SK-N-SH (cell line): ENCODE data around the gene THADA. TPM values are rescaled to one million over a fixed set of nuclear protein-coding genes. Genes with fewer than 3 reads are reported as not detected.
"Not testable (repeated sequence)": the region's sequence is repeated elsewhere in the genome, so short reads cannot be mapped to it uniquely, and the experiment has no call there.

ENCODE experiments used
- CTCF ChIA-PET: fragments of 300-600, 350-600 bp; formaldehyde crosslinking; extraction: SDS; loops from one replicate; lab custom pipeline; 2021; lab: Yijun Ruan, JAX
- POLR2A ChIA-PET: fragments of 350-600 bp; sonication (Branson Sonifier 250); formaldehyde crosslinking; extraction: SDS; loops from one replicate; lab custom pipeline; 2020; ENCODE audit warnings: antibody characterized with exemption, inconsistent platforms; lab: Yijun Ruan, JAX
- DNase-seq: peaks from one replicate; pipeline ENCODE4 v3.0.0; 2012
- H2AFZ ChIP-seq: fragments of 200-600 bp; sonication (generic); 2 replicates; pipeline ENCODE4 v1.8.1; 2016; ENCODE audit warnings: antibody characterized with exemption, mild to moderate bottlenecking, low read depth
- H3F3A ChIP-seq: fragments of 200-600 bp; sonication (generic); replicated peaks from 2 replicates; pipeline ENCODE3; 2016; ENCODE audit warnings: antibody characterized with exemption, mild to moderate bottlenecking; ENCODE audit not compliant: insufficient read depth
- H3K27ac ChIP-seq, 2 experiments: fragments of 200-500 bp in 1 of 2; fragments of 200-600 bp in 1 of 2; sonication (Bioruptor generic) in 1 of 2; sonication (generic), shearing (Covaris generic) in 1 of 2; 2 replicates each; pipeline versions ENCODE4 v1.5.1 to v1.6.1; 2014 to 2016; ENCODE audit warnings: low read depth in 2 of 2, inconsistent platforms in 1 of 2, low read length in 1 of 2, mild to moderate bottlenecking in 1 of 2, mixed read lengths in 1 of 2
- H3K27me3 ChIP-seq: fragments of 200-600 bp; sonication (generic), shearing (Covaris generic); 2 replicates; pipeline ENCODE4 v1.6.1; 2016; ENCODE audit warnings: mixed run types; ENCODE audit not compliant: insufficient read depth
- H3K36me3 ChIP-seq, 2 experiments: fragments of 200-500 bp in 1 of 2; fragments of 200-600 bp in 1 of 2; sonication (Bioruptor generic) in 1 of 2; sonication (generic) in 1 of 2; replicated peaks in 1 of 2; 2 replicates each; pipeline versions ENCODE3 to v1.5.1; 2014 to 2016; ENCODE audit warnings: low read length in 1 of 2, mild to moderate bottlenecking in 1 of 2; ENCODE audit not compliant: insufficient read depth in 2 of 2, control insufficient read depth in 1 of 2
- H3K4me1 ChIP-seq, 2 experiments: fragments of 200-500 bp in 1 of 2; fragments of 200-600 bp in 1 of 2; sonication (Bioruptor generic) in 1 of 2; sonication (generic), shearing (Covaris generic) in 1 of 2; 2 replicates each; pipeline versions ENCODE4 v1.5.1 to v1.6.1; 2014 to 2016; ENCODE audit warnings: low read depth in 1 of 2, low read length in 1 of 2, mixed run types in 1 of 2; ENCODE audit not compliant: insufficient read depth in 2 of 2, control insufficient read depth in 1 of 2
- H3K4me2 ChIP-seq: fragments of 200-600 bp; sonication (generic), shearing (Covaris generic); 2 replicates; pipeline ENCODE4 v1.6.1; 2017; ENCODE audit warnings: mixed run types
- H3K4me3 ChIP-seq, 2 experiments: fragments of 200-500 bp in 1 of 2; fragments of 200-600 bp in 1 of 2; sonication (Bioruptor generic) in 1 of 2; sonication (generic), shearing (Covaris generic) in 1 of 2; 2 replicates each; pipeline versions ENCODE4 v1.5.1 to v1.8.1; 2014 to 2016; ENCODE audit warnings: low read depth in 2 of 2, inconsistent platforms in 1 of 2, low read length in 1 of 2, mild to moderate bottlenecking in 1 of 2, mixed read lengths in 1 of 2, moderate library complexity in 1 of 2
- H3K79me2 ChIP-seq: fragments of 200-600 bp; sonication (generic); 2 replicates; pipeline ENCODE4 v1.8.1; 2017; ENCODE audit warnings: mild to moderate bottlenecking; ENCODE audit not compliant: insufficient read depth
- H3K9ac ChIP-seq: fragments of 200-600 bp; sonication (generic); 2 replicates; pipeline ENCODE4 v1.6.1; 2017; ENCODE audit warnings: mixed run types
- H3K9me2 ChIP-seq: fragments of 200-600 bp; sonication (generic); 2 replicates; pipeline ENCODE4 v1.6.1; 2017; ENCODE audit warnings: mixed run types
- H3K9me3 ChIP-seq: fragments of 200-600 bp; sonication (generic); 2 replicates; pipeline ENCODE4 v1.6.1; 2017; ENCODE audit warnings: mixed run types, mild to moderate bottlenecking, moderate library complexity
- H4K20me1 ChIP-seq: fragments of 200-600 bp; sonication (generic); 2 replicates; pipeline ENCODE4 v1.6.1; 2017; ENCODE audit warnings: mild to moderate bottlenecking, mixed run types; ENCODE audit not compliant: insufficient read depth
- ELF1 ChIP-seq: IDR thresholded peaks from 2 replicates; pipeline ENCODE4 v1.4.0; 2012
- GABPA ChIP-seq: IDR thresholded peaks from 2 replicates; pipeline ENCODE4 v1.4.0; 2012; ENCODE audit warnings: low read depth, mild to moderate bottlenecking
- IRF3 ChIP-seq: fragments of 150-350 bp; IDR thresholded peaks from 2 replicates; pipeline ENCODE4 v1.6.1; 2016; ENCODE audit warnings: mild to moderate bottlenecking, low read depth, low read length
- JUND ChIP-seq: IDR thresholded peaks from 2 replicates; pipeline ENCODE4 v1.4.0; 2012
- MAX ChIP-seq: IDR thresholded peaks from 2 replicates; pipeline ENCODE4 v1.4.0; 2012; ENCODE audit warnings: low read depth
- MEF2A ChIP-seq: IDR thresholded peaks from 2 replicates; pipeline ENCODE4 v1.4.0; 2012; ENCODE audit warnings: low read depth, borderline replicate concordance
- NFIC ChIP-seq: IDR thresholded peaks from 2 replicates; pipeline ENCODE4 v1.4.0; 2012; ENCODE audit warnings: borderline replicate concordance
- POLR2AphosphoS5 ChIP-seq: IDR thresholded peaks from 2 replicates; pipeline ENCODE4 v1.6.1; 2012; ENCODE audit warnings: low read depth, low read length
- RCOR1 ChIP-seq: fragments of 150-350 bp; IDR thresholded peaks from 2 replicates; pipeline ENCODE4 v1.6.1; 2017; ENCODE audit warnings: antibody characterized with exemption, low read length
- REST ChIP-seq: IDR thresholded peaks from 2 replicates; pipeline ENCODE4 v1.6.1; 2012; ENCODE audit warnings: mild to moderate bottlenecking, low read depth, low read length, moderate library complexity
- RFX5 ChIP-seq: IDR thresholded peaks from 2 replicates; pipeline ENCODE4 v1.6.1; 2012; ENCODE audit warnings: mild to moderate bottlenecking, improper control_type of control experiment, low read length
- SIN3A ChIP-seq: IDR thresholded peaks from 2 replicates; pipeline ENCODE4 v1.6.1; 2012; ENCODE audit warnings: low read depth, mild to moderate bottlenecking, low read length, moderate library complexity, borderline replicate concordance
- WGBS: methylation state at CpG from one replicate; pipeline ENCODE4 v1.1.6; 2017; ENCODE audit warnings: low lambda C conversion rate; 5-methylcytosine and 5-hydroxymethylcytosine counted together
- polyA plus RNA-seq, 3 experiments: library from polyadenylated mRNA; depleted of rRNA; stranded (reverse); fragments of >200 nt; gene quantifications; 2 replicates each; pipeline ENCODE4 v1.2.3, GENCODE V29; 2012

THADA gene
- polyA plus RNA-seq, 1 of the 3 experiments (the other 2 are of a cell fraction) = 25.6 TPM

GRCh38 chr2:43190311-43191052 is 405.4 kb downstream of the THADA start:
- POLR2A ChIA-PET = interaction anchor here (0.6 to 1.0 kb wide), 4 partner anchors 15 to 1336 kb away, joined by 3 to 6 read pairs (median 4); no protein-coding TSS in a partner anchor
- H3K4me3 ChIP-seq = no peak overlapping the region
- no peaks in the 10 kb centered on the region for H4K20me1 ChIP-seq
- TF ChIP-seq SIN3A = no peak
- TF ChIP-seq NFIC = no peak
- no peak for TF ChIP-seq RFX5
- no peak for TF ChIP-seq MAX
- no peak for TF ChIP-seq REST
- no peak for TF ChIP-seq MEF2A
- no peak for TF ChIP-seq GABPA
- no peak for TF ChIP-seq JUND
- no peak for TF ChIP-seq IRF3
- no peak for TF ChIP-seq POLR2AphosphoS5
- no peak for TF ChIP-seq ELF1
- no peak for TF ChIP-seq RCOR1
- DNase-seq = no peak
- H3K79me2 ChIP-seq = no peaks in the 10 kb centered on the region
- no peaks in the 10 kb centered on the region for H3K36me3 ChIP-seq
- peaks cover 0 to 14% of the 10 kb centered on the region in 2 experiments; a peak in 1 of 4 replicates for H3K4me1 ChIP-seq
- H3K4me2 ChIP-seq = no peak overlapping the region
- CTCF ChIA-PET = interaction anchor here (0.7 to 2.5 kb wide), 2 partner anchors 19 to 21 kb away, joined by 3 to 7 read pairs; no protein-coding TSS in a partner anchor
- no peaks in the 10 kb centered on the region for H3F3A ChIP-seq
- 85% methylated on average over 9 of the region's 10 CpGs for WGBS
- no peaks in the 10 kb centered on the region for H3K27me3 ChIP-seq
- H3K9ac ChIP-seq = no peak overlapping the region
- no peaks in the 10 kb centered on the region for H3K9me2 ChIP-seq
- H3K27ac ChIP-seq = no peak overlapping the region
- H2AFZ ChIP-seq = no peak overlapping the region
- H3K9me3 ChIP-seq = no peaks in the 10 kb centered on the region

- not testable (repeated sequence) for H2AFZ ChIP-seq, H3K36me3 ChIP-seq, DNase-seq, H3K4me3 ChIP-seq, H3K9me2 ChIP-seq, H3K9ac ChIP-seq, H3K27me3 ChIP-seq, H3K27ac ChIP-seq, H4K20me1 ChIP-seq, H3K9me3 ChIP-seq, H3K79me2 ChIP-seq, H3K4me2 ChIP-seq, H3F3A ChIP-seq
- ChIA-PET CTCF (interaction anchor here (0.6 to 0.9 kb wide), 2 partner anchors 178 to 181 kb away, joined by 3 read pairs; no protein-coding TSS in a partner anchor), POLR2A (interaction anchor here (1.0 kb wide), 1 partner anchor 120 kb away, joined by 4 read pairs; no protein-coding TSS in a partner anchor)
- 87% methylated on average over 7 of the region's 7 CpGs for WGBS
- peaks cover 0 to 12% of the 10 kb centered on the region in 2 experiments; a peak in 1 of 4 replicates for H3K4me1 ChIP-seq
These were observed 406.0 kb downstream of the THADA start for GRCh38 chr2:43189861-43190260.
